C4-2B (cell line): Measurements from ENCODE around the gene RBL2.

Experiments
- ZFX ChIP-seq: fragments of 450-650 bp; IDR thresholded peaks from 2 replicates; pipeline ENCODE4 v1.6.1; 2017
- TF ChIP-seq, protein P1 (sequence below): fragments of 450-650 bp; conservative IDR thresholded peaks from 2 replicates; pipeline ENCODE4 v1.5.1; 2017; ENCODE audit warnings: mild to moderate bottlenecking

DNA sequence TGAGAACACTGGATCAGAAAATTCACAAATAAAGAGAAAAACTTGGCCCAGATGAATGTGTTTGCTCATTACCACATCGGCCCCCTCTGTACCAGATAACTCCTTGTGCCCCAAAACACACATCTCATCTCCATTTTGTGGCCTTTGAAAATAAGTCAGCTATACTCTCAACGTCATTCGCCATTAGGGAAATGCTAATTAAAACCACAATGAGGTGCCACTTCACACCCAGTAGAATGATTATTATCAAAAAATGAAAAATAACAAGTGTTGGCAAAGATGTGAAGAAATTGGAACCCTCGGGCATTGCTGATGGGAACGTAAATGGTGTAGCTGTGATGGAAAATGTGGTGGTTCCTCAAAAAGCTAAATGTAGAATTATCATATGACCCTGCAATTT lies 103.4 kb downstream of the RBL2 start:
- TF ChIP-seq, protein P1, sequence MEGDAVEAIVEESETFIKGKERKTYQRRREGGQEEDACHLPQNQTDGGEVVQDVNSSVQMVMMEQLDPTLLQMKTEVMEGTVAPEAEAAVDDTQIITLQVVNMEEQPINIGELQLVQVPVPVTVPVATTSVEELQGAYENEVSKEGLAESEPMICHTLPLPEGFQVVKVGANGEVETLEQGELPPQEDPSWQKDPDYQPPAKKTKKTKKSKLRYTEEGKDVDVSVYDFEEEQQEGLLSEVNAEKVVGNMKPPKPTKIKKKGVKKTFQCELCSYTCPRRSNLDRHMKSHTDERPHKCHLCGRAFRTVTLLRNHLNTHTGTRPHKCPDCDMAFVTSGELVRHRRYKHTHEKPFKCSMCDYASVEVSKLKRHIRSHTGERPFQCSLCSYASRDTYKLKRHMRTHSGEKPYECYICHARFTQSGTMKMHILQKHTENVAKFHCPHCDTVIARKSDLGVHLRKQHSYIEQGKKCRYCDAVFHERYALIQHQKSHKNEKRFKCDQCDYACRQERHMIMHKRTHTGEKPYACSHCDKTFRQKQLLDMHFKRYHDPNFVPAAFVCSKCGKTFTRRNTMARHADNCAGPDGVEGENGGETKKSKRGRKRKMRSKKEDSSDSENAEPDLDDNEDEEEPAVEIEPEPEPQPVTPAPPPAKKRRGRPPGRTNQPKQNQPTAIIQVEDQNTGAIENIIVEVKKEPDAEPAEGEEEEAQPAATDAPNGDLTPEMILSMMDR, result no peak
- no peak for TF ChIP-seq ZFX
